Measurements from ENCODE around the gene HOXA11. TPM values are rescaled to one million over a fixed set of nuclear protein-coding genes. Genes with fewer than 3 reads are reported as not detected.
A peak's percentile ranks its signal among the peaks of the same experiment; 100 is the strongest.

The HOXA11 gene
- total RNA-seq, 1 donor from 2014 or later: not detected

DNA sequence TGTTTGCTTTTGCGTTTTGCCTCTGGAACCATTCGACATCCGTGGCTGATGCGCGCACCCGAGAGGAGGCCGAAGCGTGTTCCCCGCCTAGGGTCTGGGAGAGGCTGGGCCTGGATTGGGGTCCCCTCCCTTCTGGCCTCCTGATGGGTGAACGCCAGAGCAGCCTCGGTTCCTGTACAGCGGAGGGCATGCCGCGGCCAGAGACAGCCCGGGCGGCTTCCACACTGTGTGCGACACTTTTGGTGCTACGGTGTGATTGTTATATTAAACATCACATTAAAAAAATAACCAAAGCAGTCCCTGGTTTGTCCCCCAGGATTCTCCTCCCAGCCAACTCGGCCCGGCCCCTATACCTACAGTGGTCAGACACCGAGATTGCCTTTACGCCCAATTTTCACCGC lies 24.9 kb downstream of the HOXA11 start:
- DNase-seq (ENCODE audit: low spot score) (no peak), ATAC-seq (peak; percentile 9)

DNA sequence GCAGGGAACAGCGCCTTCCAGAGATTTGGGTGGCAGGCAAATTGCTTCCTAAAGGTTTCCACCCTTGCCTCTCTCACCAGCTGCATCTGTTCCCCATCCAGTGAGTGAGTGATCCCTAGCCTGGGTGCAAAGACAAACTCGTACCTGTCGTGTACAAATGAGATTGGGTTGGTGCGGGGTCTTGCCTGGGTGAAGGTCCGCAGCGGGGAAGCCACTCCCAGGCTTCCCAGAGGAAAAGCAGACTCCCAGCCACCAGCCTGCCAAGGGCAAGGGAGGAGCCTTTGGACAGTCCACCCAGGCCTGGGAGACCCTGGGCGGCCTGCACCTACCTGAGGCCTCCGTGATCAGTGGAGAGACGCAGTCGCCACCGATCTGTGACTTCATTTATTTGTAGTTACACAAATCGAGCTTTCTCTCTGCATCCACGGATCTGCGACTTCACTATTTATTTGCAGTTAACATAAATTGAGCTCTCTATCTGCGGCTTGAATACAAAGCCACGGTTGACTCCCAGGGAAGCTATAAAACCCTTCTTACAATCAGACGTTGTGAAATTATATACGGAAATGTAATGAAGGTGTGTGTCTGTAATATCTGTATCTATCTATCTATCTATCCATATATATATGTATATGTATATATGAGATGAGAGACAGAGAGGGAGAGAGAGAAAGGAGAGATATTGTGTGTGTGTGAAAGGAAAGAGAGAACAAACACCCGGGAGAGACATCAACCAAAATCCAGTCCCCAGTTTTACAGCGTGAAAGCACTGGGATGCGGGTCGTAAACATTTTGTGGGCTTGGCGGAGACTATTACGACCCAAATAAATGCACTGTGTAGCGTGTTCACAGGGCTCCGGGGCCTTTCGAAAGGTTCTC lies 25.5 kb downstream of the HOXA11 start:
- ATAC-seq: no peak
- no peak for DNase-seq (ENCODE audit: low spot score)

DNA sequence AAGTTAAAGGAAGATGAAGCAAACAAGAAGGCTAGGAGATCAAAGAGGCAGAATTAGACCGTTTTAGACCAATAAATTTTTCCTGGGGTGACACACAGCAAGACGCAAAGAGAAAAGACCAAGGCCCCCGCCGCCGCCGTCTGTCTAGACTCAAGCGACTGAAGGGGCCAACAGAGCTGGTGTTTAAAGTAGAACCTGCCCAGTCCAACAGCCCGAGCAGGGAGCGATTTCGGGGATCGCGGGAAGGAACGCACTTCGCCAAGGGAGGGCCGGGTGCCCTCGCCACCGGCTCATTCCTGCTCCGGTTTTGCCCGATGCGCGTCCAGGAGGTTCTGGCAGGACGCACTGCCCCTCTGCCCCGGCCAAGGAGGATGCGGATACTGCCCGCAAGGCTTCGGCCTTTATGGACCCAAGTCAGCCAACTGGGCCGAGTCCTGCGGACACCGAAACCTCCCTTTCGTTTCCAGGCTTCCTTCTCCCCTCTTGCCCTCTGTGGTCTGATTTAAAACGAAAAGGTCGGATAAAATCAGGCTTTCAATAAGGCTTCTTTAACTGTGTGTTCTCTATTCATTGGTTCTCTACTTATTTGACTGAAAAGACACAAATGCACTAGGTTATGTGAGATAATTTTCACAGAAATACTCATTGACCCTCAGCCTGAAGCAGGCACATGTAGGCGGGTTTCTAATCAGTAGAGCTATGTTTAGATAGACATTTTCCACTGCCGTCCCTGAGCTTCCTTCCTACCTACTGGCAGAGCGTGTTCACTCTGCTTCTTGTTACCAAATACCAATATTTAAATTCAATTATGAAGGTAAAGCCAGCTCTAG lies 26.4 kb downstream of the HOXA11 start:
- DNase-seq (ENCODE audit: low spot score) (no peak), ATAC-seq (no peak)

DNA sequence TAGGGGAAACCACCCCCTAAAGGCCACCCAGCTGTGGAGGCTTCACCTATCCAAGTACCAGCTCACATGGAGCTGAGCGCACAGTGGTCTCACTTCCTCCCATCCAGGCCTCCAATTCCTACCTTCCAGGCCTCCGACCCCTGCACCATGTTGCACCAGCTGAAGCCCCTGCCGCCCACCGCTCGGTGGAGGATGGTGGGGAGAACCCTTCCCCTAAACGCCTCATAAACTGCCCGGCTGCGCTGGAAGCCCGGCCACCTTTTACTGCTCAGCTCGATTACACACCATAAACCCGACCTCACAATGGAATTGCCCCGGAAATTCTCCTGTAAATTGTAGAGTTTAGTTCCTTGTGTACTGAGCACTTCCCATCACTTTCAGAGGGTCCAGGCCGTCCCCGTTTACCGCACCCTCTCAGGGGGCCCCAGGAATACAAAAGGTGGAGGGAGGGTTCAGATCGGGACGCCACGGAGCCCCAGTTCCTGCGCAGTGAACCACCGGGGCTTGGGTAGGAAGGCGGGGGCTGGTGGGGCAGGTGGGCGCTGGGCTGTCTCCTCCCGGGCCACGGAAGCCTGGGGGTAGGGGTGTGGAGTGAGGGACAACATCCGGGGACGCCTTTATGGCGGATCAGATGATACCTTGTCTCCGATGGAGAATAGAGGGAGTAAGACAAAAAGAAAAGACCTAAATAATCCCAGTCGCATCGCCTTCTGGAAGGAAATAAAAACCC lies 27.2 kb downstream of the HOXA11 start:
- ATAC-seq (no peak), DNase-seq (ENCODE audit: low spot score) (no peak)

DNA sequence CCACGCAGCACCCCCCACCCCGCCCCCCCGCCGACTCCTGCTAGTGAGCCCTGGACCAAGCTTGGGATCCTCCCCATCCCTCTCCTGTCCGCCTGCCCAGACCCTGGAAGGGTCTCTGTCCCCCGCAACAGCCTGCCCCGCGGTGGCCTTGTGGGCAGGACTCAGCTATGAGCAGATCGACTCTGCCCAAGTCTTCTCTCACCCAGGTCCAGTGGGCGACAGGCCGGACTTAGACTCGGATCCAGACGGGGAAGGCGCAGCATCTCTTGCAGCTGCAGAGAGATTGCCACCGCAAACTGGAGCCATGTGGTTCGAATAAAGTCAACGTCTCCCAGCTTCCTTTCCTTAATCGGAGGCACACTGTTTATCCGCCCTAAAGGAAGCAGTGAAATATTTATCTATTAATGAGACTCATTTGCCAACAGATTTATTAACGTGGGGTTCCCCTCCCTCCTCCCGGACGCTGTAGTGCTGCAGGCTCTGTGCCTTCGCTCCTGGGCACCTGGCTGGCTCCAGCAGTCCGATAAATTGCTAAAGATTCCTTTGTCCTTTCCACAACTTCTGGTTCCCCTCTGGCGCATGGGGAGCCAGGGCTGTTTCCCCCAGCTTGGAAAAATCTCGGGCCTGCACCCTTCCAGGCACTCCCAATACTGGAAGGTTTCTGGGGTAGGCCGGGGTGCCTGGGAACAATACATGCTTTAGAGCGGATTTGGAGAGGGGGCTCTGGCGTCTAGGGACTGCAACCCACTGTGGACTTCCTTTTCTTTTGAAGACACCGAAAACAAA lies 27.9 kb downstream of the HOXA11 start:
- ATAC-seq (no peak), DNase-seq (ENCODE audit: low spot score) (no peak)

DNA sequence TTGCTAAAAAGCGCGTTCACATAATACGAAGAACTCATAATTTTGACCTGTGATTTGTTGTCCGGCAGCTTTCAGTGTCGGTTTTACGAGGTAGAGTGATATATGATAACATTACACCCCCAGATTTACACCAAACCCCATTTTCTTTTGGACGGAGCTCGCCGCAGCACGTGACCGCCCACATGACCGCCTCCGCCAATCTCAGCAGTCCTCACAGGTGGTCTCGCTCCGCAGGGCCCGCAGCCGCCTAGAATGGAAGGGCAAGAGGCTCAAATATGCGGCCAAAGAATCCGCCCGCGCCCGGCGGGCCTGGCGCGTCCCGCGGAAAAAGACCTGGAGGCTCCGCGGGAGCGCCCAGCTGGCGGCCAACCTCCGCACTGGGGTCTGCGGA lies 28.5 kb downstream of the HOXA11 start, which contains the start of gene HOXA7:
TSS of gene HOXA7 (minus strand) at position 168 of the 391 bp plus-strand sequence. CDS start at position 38, 130 bp downstream.
- ATAC-seq: no peak
- DNase-seq (ENCODE audit: low spot score): no peak

DNA sequence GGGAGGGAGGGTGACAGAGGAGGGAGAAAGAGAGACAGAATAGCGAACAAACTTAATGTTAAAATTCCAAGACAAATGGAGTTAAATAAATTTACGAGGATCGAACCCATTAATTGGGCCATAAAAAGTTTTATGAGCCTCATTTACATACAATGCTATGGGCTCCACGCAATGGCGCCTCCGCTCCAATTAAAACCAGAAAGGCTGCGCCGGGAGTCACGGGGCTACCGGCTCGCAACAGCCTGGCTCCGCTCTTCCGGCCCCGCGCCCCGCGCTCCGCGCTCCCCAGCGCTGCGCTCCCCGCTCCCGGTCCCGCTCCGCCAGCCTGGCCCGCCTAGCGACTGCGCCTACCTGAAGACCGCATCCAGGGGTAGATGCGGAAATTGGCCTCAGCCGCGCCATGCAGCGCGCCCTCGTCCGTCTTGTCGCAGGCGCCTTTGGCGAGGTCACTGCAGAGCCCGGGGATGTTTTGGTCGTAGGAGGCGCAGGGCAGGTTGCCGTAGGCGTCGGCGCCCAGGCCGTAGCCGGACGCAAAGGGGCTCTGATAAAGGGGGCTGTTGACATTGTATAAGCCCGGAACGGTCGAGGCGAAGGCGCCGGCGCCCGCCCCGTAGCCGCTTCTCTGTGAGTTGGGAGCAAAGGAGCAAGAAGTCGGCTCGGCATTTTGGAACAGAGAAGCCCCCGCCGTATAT lies 29.1 kb downstream of the HOXA11 start:
- ATAC-seq (no peak), DNase-seq (ENCODE audit: low spot score) (no peak)

DNA sequence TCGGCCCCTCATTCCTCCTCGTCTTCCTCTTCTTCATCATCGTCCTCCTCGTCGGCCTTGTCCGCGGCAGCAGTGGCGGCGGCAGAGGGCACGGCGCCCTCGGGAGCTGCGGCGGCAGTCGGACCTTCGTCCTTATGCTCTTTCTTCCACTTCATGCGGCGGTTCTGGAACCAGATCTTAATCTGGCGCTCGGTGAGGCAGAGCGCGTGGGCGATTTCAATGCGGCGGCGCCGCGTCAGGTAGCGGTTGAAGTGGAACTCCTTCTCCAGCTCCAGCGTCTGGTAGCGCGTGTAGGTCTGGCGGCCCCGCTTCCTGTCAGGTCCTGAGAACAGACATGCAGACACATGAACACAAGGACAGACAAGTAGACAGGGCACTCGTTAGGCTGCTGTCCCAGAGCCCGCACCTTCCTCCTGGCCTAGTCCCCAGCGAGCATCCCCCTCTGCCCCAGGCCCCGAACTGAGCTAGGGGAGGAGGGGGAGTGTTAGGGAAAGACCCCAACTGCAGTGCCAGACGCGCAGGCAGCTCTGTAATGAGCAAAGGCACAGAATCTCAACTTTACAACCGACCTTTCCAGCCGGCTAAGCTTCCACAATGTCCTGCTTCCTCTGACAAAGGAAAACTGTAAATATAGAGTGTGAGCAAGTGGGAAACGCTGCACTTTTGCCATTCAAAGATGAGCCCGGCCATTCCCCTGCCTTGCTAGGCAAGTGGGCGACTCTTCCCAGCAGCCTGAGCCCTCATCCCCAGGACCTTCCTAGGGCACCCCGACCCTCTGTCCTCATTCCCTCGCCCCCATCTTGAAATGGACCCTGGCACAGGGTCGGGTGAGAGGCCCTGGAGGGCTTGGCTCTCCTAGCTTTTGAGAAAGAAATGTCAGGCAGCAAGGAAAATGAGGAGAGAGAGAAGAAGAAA lies 29.9 kb downstream of the HOXA11 start:
- DNase-seq (ENCODE audit: low spot score): no peak
- no peak for ATAC-seq

DNA sequence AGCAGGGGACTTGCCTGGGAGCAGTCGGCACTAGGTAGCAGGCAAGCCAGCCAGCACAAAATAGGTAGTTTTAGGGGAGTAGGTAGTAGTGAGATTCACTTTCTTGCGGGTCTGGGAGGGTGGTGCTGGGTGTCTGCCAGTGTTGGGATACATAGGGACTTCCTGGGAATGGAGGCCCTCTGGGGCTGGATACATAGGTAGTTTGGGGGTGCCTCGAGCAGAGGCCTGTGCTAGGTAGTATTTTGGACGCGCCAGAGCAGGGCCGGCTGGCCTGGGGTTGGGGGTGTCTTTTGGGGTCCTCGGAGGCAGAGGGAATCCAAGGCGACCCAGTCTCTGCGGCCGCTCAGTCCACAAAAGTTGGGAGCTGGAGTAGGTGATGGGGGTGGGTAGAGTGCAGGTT lies 30.7 kb downstream of the HOXA11 start:
- DNase-seq (ENCODE audit: low spot score) (no peak), ATAC-seq (no peak)

DNA sequence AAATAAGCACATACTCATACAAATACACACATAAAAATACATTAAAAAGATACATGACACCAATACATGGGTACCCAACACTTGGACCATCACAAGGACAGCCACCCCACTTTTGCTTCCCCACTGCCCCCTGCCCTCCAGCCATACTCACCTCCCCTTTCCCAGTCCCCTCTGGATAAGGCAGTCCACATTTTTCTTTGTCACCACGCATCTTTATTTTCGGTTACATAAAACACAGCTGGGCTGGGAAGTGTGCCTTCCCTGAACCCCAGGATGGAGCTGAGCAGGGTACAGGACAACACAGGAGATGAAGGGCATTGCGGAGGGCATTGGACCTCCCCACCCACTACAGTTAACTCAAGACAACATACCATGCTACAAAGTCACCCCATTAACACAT lies 31.5 kb downstream of the HOXA11 start:
- ATAC-seq: no peak
- DNase-seq (ENCODE audit: low spot score): no peak

DNA sequence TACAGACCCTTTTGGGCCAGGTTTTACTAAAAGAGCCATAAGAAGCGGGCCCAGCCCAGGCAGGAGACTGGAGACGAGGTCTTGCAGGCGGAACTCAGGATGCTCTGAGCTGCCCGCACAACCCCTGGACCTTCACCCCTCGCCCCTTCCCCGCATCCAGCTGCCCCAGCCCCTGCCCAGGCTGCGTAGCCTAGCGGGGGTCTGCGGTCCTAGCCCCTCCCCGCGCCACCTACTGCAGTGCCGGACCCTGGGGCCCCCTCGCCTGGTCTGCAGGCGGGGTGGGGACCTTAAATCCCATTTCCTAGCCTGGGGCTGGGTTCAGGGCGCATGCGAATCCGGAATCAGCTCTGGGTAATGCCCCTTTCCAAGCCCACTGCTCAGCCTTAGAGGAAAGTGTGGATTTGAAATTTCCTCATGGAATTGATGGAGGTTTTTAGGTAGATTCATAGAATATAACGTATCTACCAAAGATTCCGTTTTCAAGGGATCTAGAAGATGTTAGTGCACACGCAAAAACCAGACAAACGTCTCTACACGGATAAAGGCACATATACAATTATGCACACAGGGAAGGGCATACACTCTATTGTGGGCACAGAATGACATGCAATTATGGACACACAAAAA lies 32.1 kb downstream of the HOXA11 start:
- ATAC-seq: no peak
- no peak for DNase-seq (ENCODE audit: low spot score)

DNA sequence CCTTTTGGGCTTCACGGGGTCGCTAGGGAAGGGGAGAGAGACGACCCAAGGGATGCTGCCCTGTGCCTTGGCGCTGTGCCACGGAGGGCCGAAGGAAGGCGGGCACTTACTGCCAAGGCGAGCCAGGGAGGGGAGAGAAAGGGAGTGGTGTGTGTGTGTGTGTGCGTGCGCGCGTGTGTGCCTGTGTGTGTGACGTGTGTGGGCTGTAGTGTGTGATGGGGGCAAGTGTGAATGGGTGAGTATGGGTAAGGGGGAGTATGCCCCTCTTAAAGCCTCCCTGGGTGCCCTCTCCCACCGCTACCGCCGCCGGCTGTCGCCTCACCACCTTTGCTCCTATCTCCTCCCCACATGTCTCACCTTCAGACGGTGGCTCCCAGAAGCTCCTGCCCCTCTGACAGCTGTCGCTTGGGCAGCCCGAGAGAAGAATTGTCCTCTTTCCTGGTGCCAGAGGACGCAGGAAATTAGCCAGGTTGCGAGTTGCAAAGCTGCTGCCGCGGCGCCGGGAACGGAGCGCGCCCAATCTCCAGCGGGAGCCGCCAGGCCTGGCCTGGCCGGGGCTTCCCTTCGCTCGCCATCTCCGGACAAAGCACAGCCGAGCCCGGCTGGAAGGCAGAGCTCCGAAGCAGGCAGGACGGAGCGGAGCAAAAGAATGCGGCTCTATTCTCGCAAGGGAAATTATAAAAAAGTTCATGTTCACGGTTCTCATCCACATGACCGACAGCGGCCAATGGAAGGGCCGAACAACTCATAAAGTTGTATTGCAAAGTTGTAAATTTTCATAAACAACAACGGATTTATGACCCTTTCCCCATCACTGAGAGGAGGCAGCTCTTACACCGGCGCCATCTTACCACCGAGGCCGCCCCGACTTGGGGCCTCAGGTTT lies 32.9 kb downstream of the HOXA11 start, which contains the start of gene HOXA3:
TSS of gene HOXA3 (minus strand) at position 653 of the 885 bp plus-strand sequence. CDS start 41,943 bp downstream, outside the sequence.
- ATAC-seq (no peak), DNase-seq (ENCODE audit: low spot score) (no peak)

DNA sequence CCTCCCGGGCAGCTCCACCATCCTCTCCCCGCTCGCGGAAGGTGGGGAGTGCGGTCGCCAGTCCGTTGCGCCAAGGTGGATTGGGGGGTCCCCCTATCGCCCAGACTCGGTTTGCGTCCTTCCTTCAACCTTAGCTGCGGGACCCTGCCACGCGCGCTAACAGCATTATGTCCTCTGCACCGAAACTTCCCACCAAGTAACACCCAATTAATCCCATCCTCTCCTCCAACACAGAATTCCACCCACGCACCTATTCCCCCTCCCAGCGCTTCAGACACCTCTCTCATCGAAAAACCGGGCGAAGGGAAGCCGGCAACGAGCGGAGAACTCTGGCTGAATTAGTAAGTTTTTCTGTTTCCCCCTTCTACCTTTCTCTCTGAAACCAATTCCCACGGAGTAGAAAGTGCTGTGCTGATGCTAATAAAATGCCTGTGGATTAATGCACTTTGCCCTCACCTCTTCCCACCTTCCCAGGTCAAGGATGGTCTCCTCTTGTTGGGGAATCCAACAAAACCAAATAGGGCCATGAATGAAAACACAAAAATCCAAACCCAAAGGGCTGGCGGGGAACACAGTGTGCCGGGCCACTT lies 33.6 kb downstream of the HOXA11 start:
- DNase-seq (ENCODE audit: low spot score) (peak; percentile 33), ATAC-seq (no peak)

DNA sequence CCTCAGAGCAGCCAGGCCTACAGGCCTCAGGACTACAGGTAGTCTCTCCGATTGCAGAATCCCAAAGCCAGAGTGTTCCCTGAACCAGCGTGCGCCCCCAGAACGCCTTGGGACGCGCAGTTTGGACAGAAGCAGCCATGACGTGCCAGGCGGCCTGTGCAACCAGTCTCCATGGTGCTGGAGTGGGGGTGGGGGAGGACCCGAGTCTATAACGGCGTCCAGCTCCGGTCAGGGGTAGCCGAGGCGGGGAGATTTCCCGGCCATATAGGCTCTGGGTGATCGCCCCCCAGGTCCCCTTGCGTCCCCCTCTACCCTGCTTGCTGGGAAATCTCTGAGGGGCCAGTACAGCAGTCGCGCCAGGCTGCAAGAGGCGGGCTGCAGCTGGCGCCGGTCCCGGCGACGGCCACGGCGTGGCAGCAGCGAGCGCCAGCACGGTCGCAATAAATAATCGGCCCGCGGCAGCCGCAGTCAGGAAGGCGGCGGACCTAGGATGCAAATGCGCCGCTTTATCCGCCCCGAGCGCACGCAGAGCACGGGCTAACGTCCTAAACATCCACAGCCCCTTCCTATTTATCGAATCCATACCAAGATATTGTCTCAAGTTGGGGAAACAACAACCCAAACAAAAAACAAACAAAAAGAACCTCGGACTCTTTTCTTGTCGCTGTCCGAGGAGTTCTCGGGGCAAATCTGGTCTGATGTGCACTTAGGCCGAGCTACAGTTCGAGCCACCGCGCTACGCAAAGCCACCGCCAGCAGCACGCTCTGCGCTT lies 34.3 kb downstream of the HOXA11 start:
- ATAC-seq (peak; percentile 90), DNase-seq (ENCODE audit: low spot score) (peak; percentile 64)

DNA sequence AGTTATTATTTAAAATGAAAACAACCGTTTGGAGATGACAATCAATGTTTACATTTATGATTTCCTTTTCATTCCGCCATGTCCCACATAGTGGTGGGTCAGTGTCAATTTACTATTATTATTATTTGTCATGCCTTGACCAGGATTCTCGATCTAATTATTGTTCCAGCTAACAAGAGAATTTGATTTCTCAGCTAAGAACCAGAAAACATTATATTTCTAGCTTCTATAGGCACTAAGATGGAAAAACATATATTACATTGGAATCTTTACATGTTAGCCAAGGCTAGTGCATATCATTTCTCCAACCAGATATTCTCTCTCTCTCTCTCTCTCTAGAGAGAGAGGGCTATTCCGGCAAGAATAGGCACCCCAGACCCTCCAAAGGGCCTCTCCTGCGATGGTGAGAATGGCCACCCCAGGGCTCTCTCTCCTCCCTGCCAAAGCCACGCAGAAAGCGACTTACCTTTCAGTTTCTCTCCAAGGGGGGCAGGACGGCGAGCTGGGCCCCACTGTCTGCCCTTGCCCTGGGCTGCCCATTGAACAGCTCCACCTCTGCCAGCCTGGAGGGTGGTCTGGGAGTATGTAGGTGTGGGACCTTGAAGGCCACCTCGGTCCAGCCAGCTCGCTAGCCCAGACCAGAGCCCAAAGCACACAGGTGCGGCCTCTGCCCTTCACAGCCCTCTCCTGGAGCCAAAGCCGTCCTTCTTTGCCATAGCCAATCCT lies 35.0 kb downstream of the HOXA11 start:
- DNase-seq (ENCODE audit: low spot score): no peak
- peak; percentile 15 for ATAC-seq

All from left lobe of liver (tissue), 2 donors.